ENCODE results near the gene UBE2Z. TPM values are rescaled to one million over a fixed set of nuclear protein-coding genes. Genes with fewer than 3 reads are reported as not detected.

UBE2Z gene
- total and polyA plus RNA-seq, 10 donors: 33.6 to 94.9 (median 80.8) TPM

GRCh38 chr17:48903401-48903800, 4.8 kb upstream of the UBE2Z start:
- no peak overlapping the region for H3K4me3 ChIP-seq
- no peaks in the 10 kb centered on the region for H3K9me3 ChIP-seq
- no peak for DNase-seq
- whole genome bisulfite sequencing, 5 donors: 90 to 100% (median 95%) methylated on average over 1 of the region's 1 CpG
- peaks cover 0 to 2% (median under 1%) of the 10 kb centered on the region in 6 donors for H3K36me3 ChIP-seq
- H3K27me3 ChIP-seq (replicated peaks in 1 of 7): no peaks in the 10 kb centered on the region
- TF ChIP-seq POLR2A (IDR thresholded peaks at IDR 0.05): no peak
- TF ChIP-seq CTCF (IDR thresholded peaks at IDR 0.05 in 8 of 11, conservative IDR thresholded peaks at IDR 0.05 in 3 of 11): no peak
- no peak for TF ChIP-seq POLR2AphosphoS5 (IDR thresholded peaks at IDR 0.05)
- intact Hi-C loops (cut with DNase I; ENCODE audit: low total_unique reads): no loop called here
- H3K27ac ChIP-seq: no peak overlapping the region
- peaks cover 4 to 12% (median 8%) of the 10 kb centered on the region in 6 donors for H3K4me1 ChIP-seq

GRCh38 chr17:48904428-48904827, 3.8 kb upstream of the UBE2Z start:
- Histone ChIP-seq H3K4me1 (peaks cover 7 to 17% (median 12%) of the 10 kb centered on the region in 6 donors), H3K9me3 (no peaks in the 10 kb centered on the region), H3K4me3 (no peak overlapping the region), H3K27me3 (replicated peaks in 1 of 7) (no peaks in the 10 kb centered on the region), H3K27ac (no peak overlapping the region), H3K36me3 (no peaks in the 10 kb centered on the region)
- no peak for TF ChIP-seq POLR2A (IDR thresholded peaks at IDR 0.05)
- no peak for TF ChIP-seq CTCF (IDR thresholded peaks at IDR 0.05 in 8 of 11, conservative IDR thresholded peaks at IDR 0.05 in 3 of 11)
- no peak for TF ChIP-seq POLR2AphosphoS5 (IDR thresholded peaks at IDR 0.05)
- WGBS, 5 donors: 90 to 96% (median 93%) methylated on average over 7 of the region's 7 CpGs
- no peak for DNase-seq
- intact Hi-C loops (cut with DNase I; ENCODE audit: low total_unique reads): no loop called here

GRCh38 chr17:48905987-48906515, 2.2 kb upstream of the UBE2Z start:
- 80 to 90% (median 85%) methylated on average over 9 of the region's 9 CpGs for WGBS, 5 donors
- H3K9me3 ChIP-seq: no peaks in the 10 kb centered on the region
- H3K4me1 ChIP-seq: peaks cover 19 to 34% (median 28%) of the 10 kb centered on the region in 6 donors
- no peaks in the 10 kb centered on the region for H3K27me3 ChIP-seq (replicated peaks in 1 of 7)
- no peak for TF ChIP-seq CTCF (IDR thresholded peaks at IDR 0.05 in 8 of 11, conservative IDR thresholded peaks at IDR 0.05 in 3 of 11)
- TF ChIP-seq POLR2A (IDR thresholded peaks at IDR 0.05): no peak
- no peak for TF ChIP-seq POLR2AphosphoS5 (IDR thresholded peaks at IDR 0.05)
- no peak for DNase-seq
- H3K36me3 ChIP-seq: peaks cover 0 to 14% (median 7%) of the 10 kb centered on the region in 6 donors
- H3K4me3 ChIP-seq: no peak overlapping the region
- H3K27ac ChIP-seq: no peak overlapping the region
- intact Hi-C loops (cut with DNase I; ENCODE audit: low total_unique reads): no loop called here

- WGBS, 5 donors: 37 to 46% (median 42%) methylated on average over 2 of the region's 2 CpGs
- no peaks in the 10 kb centered on the region for H3K27me3 ChIP-seq (replicated peaks in 1 of 7)
- TF ChIP-seq CTCF (IDR thresholded peaks at IDR 0.05 in 8 of 11, conservative IDR thresholded peaks at IDR 0.05 in 3 of 11) (no peak), POLR2A (IDR thresholded peaks at IDR 0.05) (no peak), POLR2AphosphoS5 (IDR thresholded peaks at IDR 0.05) (no peak)
- peaks cover 0 to 30% (median 15%) of the 10 kb centered on the region in 6 donors for H3K36me3 ChIP-seq
- H3K9me3 ChIP-seq: no peaks in the 10 kb centered on the region
- intact Hi-C loops (cut with DNase I; ENCODE audit: low total_unique reads): no loop called here
- peaks cover 25 to 50% (median 44%) of the 10 kb centered on the region in 6 donors for H3K4me1 ChIP-seq
- no peak for DNase-seq
- H3K27ac ChIP-seq: peak overlapping the region; percentile 95 to 98 (median 96)
- H3K4me3 ChIP-seq: peak overlapping the region; percentile 63 to 96 (median 88)
Measured at GRCh38 chr17:48907713-48908046, 527 bp upstream of the UBE2Z start.

All from spleen (tissue), 11 donors.